Duodenal mucosa (tissue), 2 donors: Measurements from ENCODE around the gene CENPA.
"Not testable (repeated sequence)": the region's sequence is repeated elsewhere in the genome, so short reads cannot be mapped to it uniquely, and the experiment has no call there.

ENCODE experiments used
- H3K27ac ChIP-seq: one replicate; pipeline ENCODE4 v1.7.0; 2013; ENCODE audit warnings: low read depth, low read length
- H3K27me3 ChIP-seq, 2 donors: one replicate each; pipeline ENCODE4 v1.7.0; 2013; ENCODE audit warnings: low read length in 2 of 2, control low read depth in 1 of 2; ENCODE audit not compliant: insufficient read depth in 2 of 2, control insufficient read depth in 1 of 2
- H3K36me3 ChIP-seq, 2 donors: one replicate each; pipeline ENCODE4 v1.7.0; 2013; ENCODE audit warnings: low read length in 2 of 2, control low read depth in 1 of 2; ENCODE audit not compliant: insufficient read depth in 2 of 2, control insufficient read depth in 1 of 2
- H3K4me1 ChIP-seq, 2 donors: one replicate each; pipeline ENCODE4 v1.7.0; 2013; ENCODE audit warnings: low read length in 2 of 2, control low read depth in 1 of 2; ENCODE audit not compliant: insufficient read depth in 2 of 2, control insufficient read depth in 1 of 2
- H3K4me3 ChIP-seq, 2 donors: one replicate each; pipeline ENCODE4 v1.7.0; 2013; ENCODE audit warnings: low read length in 2 of 2, low read depth in 1 of 2
- H3K9ac ChIP-seq, 2 donors: one replicate each; pipeline ENCODE4 v1.7.0; 2013; ENCODE audit warnings: low read length in 2 of 2, low read depth in 1 of 2
- H3K9me3 ChIP-seq, 2 donors: one replicate each; pipeline ENCODE4 v1.7.0; 2013; ENCODE audit warnings: low read length in 2 of 2, control low read depth in 1 of 2; ENCODE audit not compliant: control insufficient read depth in 1 of 2

Gene CENPA

DNA sequence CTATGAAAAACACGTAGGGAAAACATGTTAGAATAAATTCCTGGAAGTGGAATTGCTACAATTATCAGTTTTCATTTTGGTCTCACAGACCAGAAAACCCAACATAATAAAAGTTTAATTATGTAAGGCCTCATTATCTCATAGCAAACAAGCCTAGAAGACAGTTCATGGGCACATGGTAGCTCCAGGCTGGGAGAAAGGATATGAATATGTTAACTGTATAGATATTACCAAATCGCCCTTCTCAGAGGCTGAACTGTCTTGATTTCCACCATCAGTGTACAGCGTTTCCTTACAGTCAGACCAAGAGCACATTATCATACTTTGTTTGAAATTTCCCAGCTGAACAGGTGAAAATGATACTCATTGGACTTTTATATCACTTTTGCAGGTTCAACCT lies 38.9 kb upstream of the CENPA start:
- no peaks in the 10 kb centered on the region for H3K27me3 ChIP-seq
- no peaks in the 10 kb centered on the region for H3K4me1 ChIP-seq
- no peaks in the 10 kb centered on the region for H3K36me3 ChIP-seq
- no peak overlapping the region for H3K4me3 ChIP-seq
- no peak overlapping the region for H3K9ac ChIP-seq
- H3K27ac ChIP-seq = no peak overlapping the region
- no peaks in the 10 kb centered on the region for H3K9me3 ChIP-seq

DNA sequence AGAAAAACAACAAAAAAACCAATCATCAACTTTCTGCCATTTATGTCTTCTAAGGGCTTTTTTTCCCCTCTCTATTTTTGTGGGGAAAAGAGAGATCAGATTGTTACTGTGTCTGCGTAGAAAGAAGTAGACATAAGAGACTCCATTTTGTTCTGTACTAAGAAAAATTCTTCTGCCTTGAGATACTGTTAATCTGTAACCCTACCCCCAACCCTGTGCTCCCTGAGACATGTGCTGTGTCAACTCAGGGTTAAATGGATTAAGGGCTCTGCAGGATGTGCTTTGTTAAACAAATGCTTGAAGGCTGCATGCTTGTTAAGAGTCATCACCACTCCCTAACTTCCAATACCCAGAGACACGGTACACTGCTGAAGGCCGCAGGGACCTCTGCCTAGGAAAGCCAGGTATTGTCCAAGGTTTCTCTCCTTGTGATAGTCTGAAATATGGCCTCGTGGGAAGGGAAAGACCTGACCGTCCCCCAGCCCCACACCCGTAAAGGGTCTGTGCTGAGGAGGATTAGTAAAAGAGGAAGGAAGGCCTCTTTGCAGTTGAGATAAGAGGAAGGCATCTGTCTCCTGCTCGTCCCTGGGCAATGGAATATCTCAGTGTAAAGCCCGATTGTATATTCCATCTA lies 36.0 kb upstream of the CENPA start:
- not testable (repeated sequence) for H3K27me3 ChIP-seq, H3K4me3 ChIP-seq, H3K27ac ChIP-seq, H3K4me1 ChIP-seq, H3K9ac ChIP-seq, H3K9me3 ChIP-seq, H3K36me3 ChIP-seq

GRCh38 chr2:26750467-26750866 lies 35.4 kb upstream of the CENPA start:
- H3K27ac ChIP-seq, H3K36me3 ChIP-seq, H3K9me3 ChIP-seq, H3K27me3 ChIP-seq, H3K9ac ChIP-seq, H3K4me1 ChIP-seq, H3K4me3 ChIP-seq: not testable (repeated sequence)

- Histone ChIP-seq H3K9ac (no peak overlapping the region), H3K4me1 (no peaks in the 10 kb centered on the region), H3K9me3 (no peaks in the 10 kb centered on the region), H3K27me3 (no peaks in the 10 kb centered on the region), H3K27ac (no peak overlapping the region), H3K4me3 (no peak overlapping the region), H3K36me3 (no peaks in the 10 kb centered on the region)
Measured at GRCh38 chr2:26752656-26753055, 33.2 kb upstream of the CENPA start.

GRCh38 chr2:26754539-26754938 lies 31.3 kb upstream of the CENPA start:
- Histone ChIP-seq H3K4me3 (no peak overlapping the region), H3K4me1 (peaks cover 0 to 5% of the 10 kb centered on the region in 2 donors), H3K27ac (no peak overlapping the region)

GRCh38 chr2:26754972-26755670 lies 30.7 kb upstream of the CENPA start:
- Histone ChIP-seq H3K4me3 (no peak overlapping the region), H3K27me3 (no peaks in the 10 kb centered on the region), H3K9me3 (no peaks in the 10 kb centered on the region), H3K4me1 (peaks cover 0 to 5% of the 10 kb centered on the region in 2 donors), H3K36me3 (no peaks in the 10 kb centered on the region), H3K27ac (no peak overlapping the region), H3K9ac (no peak overlapping the region)

More at GRCh38 chr2:26754539-26754938, 31.3 kb upstream of the CENPA start:
- no peaks in the 10 kb centered on the region for H3K9me3 ChIP-seq
- no peaks in the 10 kb centered on the region for H3K36me3 ChIP-seq
- no peak overlapping the region for H3K9ac ChIP-seq
- H3K27me3 ChIP-seq = no peaks in the 10 kb centered on the region

GRCh38 chr2:26756337-26756736 lies 29.5 kb upstream of the CENPA start:
- no peaks in the 10 kb centered on the region for H3K27me3 ChIP-seq
- H3K9me3 ChIP-seq = no peaks in the 10 kb centered on the region
- no peak overlapping the region for H3K9ac ChIP-seq
- H3K4me3 ChIP-seq = no peak overlapping the region
- H3K36me3 ChIP-seq = no peaks in the 10 kb centered on the region
- peaks cover 0 to 5% of the 10 kb centered on the region in 2 donors for H3K4me1 ChIP-seq
- H3K27ac ChIP-seq = no peak overlapping the region

DNA sequence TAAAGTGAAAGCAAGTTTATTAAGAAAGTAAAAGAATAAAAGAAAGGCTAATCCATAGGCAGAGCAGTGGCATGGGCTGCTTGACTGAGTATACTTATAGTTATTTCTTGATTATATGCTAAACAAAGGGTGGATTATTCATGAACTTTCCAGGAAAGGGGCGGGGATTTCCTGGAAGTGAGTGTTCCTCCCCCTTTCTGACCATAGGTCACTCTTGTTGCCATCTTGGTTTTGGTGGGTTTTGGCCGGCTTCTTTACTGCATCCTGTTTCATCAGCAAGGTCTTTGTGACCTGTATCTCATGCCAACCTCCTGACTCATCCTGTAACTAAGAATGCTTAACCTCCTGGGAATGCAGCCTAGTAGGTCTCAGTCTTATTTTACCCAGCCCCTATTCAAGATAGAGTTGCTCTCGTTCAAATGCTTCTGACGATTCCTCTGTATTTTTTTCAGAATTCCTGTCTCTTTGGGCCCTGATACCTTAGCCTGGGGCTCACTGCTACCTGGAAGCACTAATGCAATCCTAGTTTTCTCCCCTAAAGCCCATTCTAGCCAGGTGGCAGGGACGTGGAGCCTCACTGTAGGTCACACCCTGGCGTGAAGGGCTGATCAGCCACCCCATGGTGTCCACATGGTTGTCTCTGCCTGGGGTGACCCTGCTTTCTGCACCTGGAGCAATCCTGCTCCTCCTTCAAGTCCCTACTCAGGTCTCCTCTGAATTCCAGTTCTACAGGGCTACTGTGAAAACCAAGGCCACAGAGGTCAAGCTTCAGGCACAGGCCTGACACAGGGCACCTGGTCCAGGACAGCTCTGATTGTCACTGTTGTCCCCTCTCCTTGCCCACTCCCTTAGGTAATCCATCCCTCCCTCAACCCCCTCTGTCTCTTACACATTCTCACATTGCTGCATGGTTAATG lies 27.7 kb upstream of the CENPA start:
- no peaks in the 10 kb centered on the region for H3K9me3 ChIP-seq
- H3K27ac ChIP-seq = no peak overlapping the region
- no peak overlapping the region for H3K9ac ChIP-seq
- no peaks in the 10 kb centered on the region for H3K27me3 ChIP-seq
- no peak overlapping the region for H3K4me3 ChIP-seq
- H3K36me3 ChIP-seq = no peaks in the 10 kb centered on the region
- H3K4me1 ChIP-seq = peaks cover 0 to 5% of the 10 kb centered on the region in 2 donors

GRCh38 chr2:26758790-26759321 lies 27.0 kb upstream of the CENPA start:
- Histone ChIP-seq H3K27ac (no peak overlapping the region), H3K9ac (no peak overlapping the region), H3K36me3 (no peaks in the 10 kb centered on the region), H3K27me3 (no peaks in the 10 kb centered on the region), H3K9me3 (no peaks in the 10 kb centered on the region), H3K4me3 (no peak overlapping the region), H3K4me1 (peaks cover 3 to 5% of the 10 kb centered on the region in 2 donors)

GRCh38 chr2:26759845-26760244 lies 26.0 kb upstream of the CENPA start:
- Histone ChIP-seq H3K27ac (no peak overlapping the region), H3K9ac (no peak overlapping the region), H3K4me1 (peaks cover 5 to 6% of the 10 kb centered on the region in 2 donors), H3K27me3 (no peaks in the 10 kb centered on the region), H3K9me3 (no peaks in the 10 kb centered on the region), H3K4me3 (no peak overlapping the region), H3K36me3 (no peaks in the 10 kb centered on the region)
